Transverse colon (tissue), 4 donors: ENCODE results near the gene SERINC5.

Experiments used
- CTCF ChIP-seq, 5 experiments: fragments of 200-600 bp in 3 of 5; fragments of 450-650 bp in 2 of 5; sonication (generic) in 3 of 5; IDR thresholded peaks; 1 replicate in 2 of 5; 2 replicates in 3 of 5; pipeline ENCODE4 v1.5.1; 2016 to 2017; ENCODE audit warnings: antibody characterized with exemption in 5 of 5, inconsistent platforms in 3 of 5, mild to moderate bottlenecking in 2 of 5, moderate library complexity in 1 of 5
- POLR2A ChIP-seq: fragments of 450-650 bp; IDR thresholded peaks from one replicate; pipeline ENCODE4 v1.6.1; 2016; ENCODE audit warnings: antibody characterized with exemption, mild to moderate bottlenecking, moderate library complexity
- POLR2AphosphoS5 ChIP-seq, 3 donors: sonication (generic); formaldehyde crosslinking; IDR thresholded peaks; one replicate each; pipeline ENCODE4 v1.6.1; 2016; ENCODE audit warnings: antibody characterized with exemption in 3 of 3

GRCh38 chr5:80198399-80198798 is 57.4 kb downstream of the SERINC5 start:
- TF ChIP-seq CTCF (IDR thresholded peaks at IDR 0.05), result no peak
- TF ChIP-seq POLR2A, result no peak
- no peak for TF ChIP-seq POLR2AphosphoS5 (IDR thresholded peaks at IDR 0.05)
